ENCODE results near the gene GINS2.

The GINS2 gene

GRCh38 chr16:85704900-85705846 lies 16.4 kb upstream of the GINS2 start:
- Histone ChIP-seq H3K36me3 (ENCODE audit: control insufficient read depth, insufficient read depth, low read length) (no peaks in the 10 kb centered on the region), H3K9me3 (ENCODE audit: control insufficient read depth, low read length) (no peaks in the 10 kb centered on the region), H3K4me3 (ENCODE audit: extremely low read depth, insufficient read depth, low read length, poor library complexity, severe bottlenecking) (no peak overlapping the region), H3K27ac (ENCODE audit: low read depth, low read length, severe bottlenecking) (no peak overlapping the region), H3K4me1 (ENCODE audit: control insufficient read depth, insufficient read depth, low read length, poor library complexity, severe bottlenecking) (no peaks in the 10 kb centered on the region)
- 94% methylated on average over 15 to 19 of the region's 20 CpGs for WGBS, 2 experiments (ENCODE audit: insufficient coverage in 2 of 2)

DNA sequence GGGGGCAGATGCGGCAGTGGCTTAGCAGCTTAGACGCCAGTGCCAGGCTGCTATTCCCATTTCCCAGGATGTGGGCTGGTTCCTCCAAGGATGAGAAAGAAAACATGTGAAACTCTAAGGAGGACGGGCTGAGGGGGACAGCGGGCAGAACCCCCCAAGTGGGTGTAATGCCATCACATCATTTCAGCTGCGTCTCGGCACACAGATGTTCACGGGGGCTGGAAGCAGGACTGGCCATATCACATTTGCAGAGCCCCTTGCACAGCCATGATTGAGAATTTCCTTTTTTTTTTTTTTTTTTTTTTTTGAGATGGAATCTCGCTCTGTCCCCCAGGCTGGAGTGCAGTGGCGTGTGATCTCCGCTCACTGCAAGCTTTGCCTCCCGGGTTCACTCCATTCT lies 15.3 kb upstream of the GINS2 start:
- WGBS, 2 experiments (ENCODE audit: insufficient coverage in 2 of 2) = 93 to 97% methylated on average over 3 to 4 of the region's 11 CpGs
- no peaks in the 10 kb centered on the region for H3K4me1 ChIP-seq (ENCODE audit: control insufficient read depth, insufficient read depth, low read length, poor library complexity, severe bottlenecking)

GRCh38 chr16:85699628-85700027 lies 10.9 kb upstream of the GINS2 start:
- Histone ChIP-seq H3K4me3 (ENCODE audit: extremely low read depth, insufficient read depth, low read length, poor library complexity, severe bottlenecking) (no peak overlapping the region), H3K9me3 (ENCODE audit: control insufficient read depth, low read length) (no peaks in the 10 kb centered on the region), H3K27ac (ENCODE audit: low read depth, low read length, severe bottlenecking) (no peak overlapping the region), H3K36me3 (ENCODE audit: control insufficient read depth, insufficient read depth, low read length) (no peaks in the 10 kb centered on the region), H3K4me1 (ENCODE audit: control insufficient read depth, insufficient read depth, low read length, poor library complexity, severe bottlenecking) (no peaks in the 10 kb centered on the region)
- 75 to 90% methylated on average over 6 of the region's 7 CpGs for WGBS, 2 experiments (ENCODE audit: insufficient coverage in 2 of 2)

More for the DNA sequence above, 15.3 kb upstream of the GINS2 start:
- Histone ChIP-seq H3K36me3 (ENCODE audit: control insufficient read depth, insufficient read depth, low read length) (no peaks in the 10 kb centered on the region), H3K4me3 (ENCODE audit: extremely low read depth, insufficient read depth, low read length, poor library complexity, severe bottlenecking) (no peak overlapping the region), H3K9me3 (ENCODE audit: control insufficient read depth, low read length) (no peaks in the 10 kb centered on the region), H3K27ac (ENCODE audit: low read depth, low read length, severe bottlenecking) (no peak overlapping the region)

GRCh38 chr16:85698935-85699558 lies 10.3 kb upstream of the GINS2 start:
- Histone ChIP-seq H3K9me3 (ENCODE audit: control insufficient read depth, low read length) (no peaks in the 10 kb centered on the region), H3K4me3 (ENCODE audit: extremely low read depth, insufficient read depth, low read length, poor library complexity, severe bottlenecking) (no peak overlapping the region), H3K4me1 (ENCODE audit: control insufficient read depth, insufficient read depth, low read length, poor library complexity, severe bottlenecking) (no peaks in the 10 kb centered on the region), H3K36me3 (ENCODE audit: control insufficient read depth, insufficient read depth, low read length) (no peaks in the 10 kb centered on the region), H3K27ac (ENCODE audit: low read depth, low read length, severe bottlenecking) (no peak overlapping the region)
- 59 to 85% methylated on average over 10 to 11 of the region's 12 CpGs for WGBS, 2 experiments (ENCODE audit: insufficient coverage in 2 of 2)

DNA sequence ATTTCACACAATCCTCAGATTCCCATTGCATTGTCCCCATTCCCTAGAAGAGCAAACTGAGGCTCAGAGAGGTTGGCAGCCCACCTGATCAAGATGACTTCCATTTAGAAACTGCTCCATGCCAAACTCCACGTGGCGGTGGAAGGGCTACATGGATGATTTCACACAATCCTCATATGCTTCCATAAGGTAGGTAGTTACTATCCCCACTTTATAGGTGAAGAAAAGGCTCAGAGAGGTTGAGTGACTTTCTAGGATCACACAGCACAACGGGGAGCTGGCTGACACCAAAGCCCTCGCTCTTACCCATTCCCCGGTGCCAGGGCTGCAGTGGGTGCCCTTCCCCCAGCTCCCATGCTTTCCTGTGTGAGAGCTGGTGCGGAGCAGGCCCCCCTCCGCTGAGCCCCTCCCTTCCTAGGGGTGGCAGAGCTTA lies 9.7 kb upstream of the GINS2 start:
- 93 to 100% methylated on average over 3 to 4 of the region's 7 CpGs for WGBS, 2 experiments (ENCODE audit: insufficient coverage in 2 of 2)
- Histone ChIP-seq H3K4me1 (ENCODE audit: control insufficient read depth, insufficient read depth, low read length, poor library complexity, severe bottlenecking) (no peaks in the 10 kb centered on the region), H3K27ac (ENCODE audit: low read depth, low read length, severe bottlenecking) (no peak overlapping the region), H3K4me3 (ENCODE audit: extremely low read depth, insufficient read depth, low read length, poor library complexity, severe bottlenecking) (no peak overlapping the region), H3K9me3 (ENCODE audit: control insufficient read depth, low read length) (no peaks in the 10 kb centered on the region), H3K36me3 (ENCODE audit: control insufficient read depth, insufficient read depth, low read length) (no peaks in the 10 kb centered on the region)

DNA sequence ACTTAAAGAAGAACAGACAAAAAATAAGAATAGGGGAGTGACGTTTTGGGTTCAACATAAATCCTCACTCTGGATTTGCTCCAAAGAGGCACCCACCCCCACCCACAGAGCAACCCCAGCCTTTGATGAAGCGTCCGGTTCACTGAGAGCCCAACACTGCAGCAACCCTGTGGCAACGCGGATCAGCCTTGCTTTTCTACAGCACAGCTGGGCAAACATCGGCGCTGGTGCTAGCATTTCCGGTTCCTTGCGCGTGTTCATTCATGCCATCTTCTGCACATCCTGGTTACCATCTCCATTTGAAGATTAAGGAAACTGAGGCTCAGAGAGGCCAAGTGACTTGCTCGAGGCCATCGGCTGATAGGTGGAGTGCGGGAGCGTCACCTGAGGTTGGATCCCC lies 8.7 kb upstream of the GINS2 start:
- H3K27ac ChIP-seq (ENCODE audit: low read depth, low read length, severe bottlenecking) = no peak overlapping the region
- H3K36me3 ChIP-seq (ENCODE audit: control insufficient read depth, insufficient read depth, low read length) = no peaks in the 10 kb centered on the region
- H3K4me3 ChIP-seq (ENCODE audit: extremely low read depth, insufficient read depth, low read length, poor library complexity, severe bottlenecking) = no peak overlapping the region
- H3K4me1 ChIP-seq (ENCODE audit: control insufficient read depth, insufficient read depth, low read length, poor library complexity, severe bottlenecking) = no peaks in the 10 kb centered on the region
- WGBS, 2 experiments (ENCODE audit: insufficient coverage in 2 of 2) = 87 to 90% methylated on average over 8 to 13 of the region's 14 CpGs
- H3K9me3 ChIP-seq (ENCODE audit: control insufficient read depth, low read length) = no peaks in the 10 kb centered on the region

DNA sequence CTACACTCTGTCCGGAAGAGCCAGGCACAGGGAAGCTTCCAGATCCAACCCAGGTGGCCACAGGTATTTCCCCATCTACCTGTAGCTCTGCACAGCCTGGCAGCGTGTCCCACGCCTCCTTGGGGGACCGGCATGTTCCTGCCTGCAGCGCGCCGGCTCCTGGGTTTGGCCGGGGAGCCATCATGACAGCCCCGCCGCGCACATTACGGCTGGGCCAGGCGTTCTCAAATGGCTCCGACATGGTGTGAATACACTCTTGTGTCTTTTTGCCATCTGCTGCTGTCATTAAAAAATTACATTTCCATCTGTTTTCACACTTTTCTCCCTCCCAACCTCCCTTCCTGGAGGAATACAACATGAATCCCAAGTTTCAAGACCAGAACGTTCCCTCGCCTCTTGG lies 8.0 kb upstream of the GINS2 start:
- Histone ChIP-seq H3K36me3 (ENCODE audit: control insufficient read depth, insufficient read depth, low read length) (no peaks in the 10 kb centered on the region), H3K27ac (ENCODE audit: low read depth, low read length, severe bottlenecking) (no peak overlapping the region), H3K4me1 (ENCODE audit: control insufficient read depth, insufficient read depth, low read length, poor library complexity, severe bottlenecking) (no peaks in the 10 kb centered on the region), H3K4me3 (ENCODE audit: extremely low read depth, insufficient read depth, low read length, poor library complexity, severe bottlenecking) (no peak overlapping the region), H3K9me3 (ENCODE audit: control insufficient read depth, low read length) (no peaks in the 10 kb centered on the region)
- whole genome bisulfite sequencing, 2 experiments (ENCODE audit: insufficient coverage in 2 of 2) = 90 to 95% methylated on average over 16 of the region's 16 CpGs

- Histone ChIP-seq H3K4me1 (ENCODE audit: control insufficient read depth, insufficient read depth, low read length, poor library complexity, severe bottlenecking) (peaks cover 2% of the 10 kb centered on the region), H3K4me3 (ENCODE audit: extremely low read depth, insufficient read depth, low read length, poor library complexity, severe bottlenecking) (no peak overlapping the region), H3K9me3 (ENCODE audit: control insufficient read depth, low read length) (no peaks in the 10 kb centered on the region), H3K27ac (ENCODE audit: low read depth, low read length, severe bottlenecking) (no peak overlapping the region), H3K36me3 (ENCODE audit: control insufficient read depth, insufficient read depth, low read length) (no peaks in the 10 kb centered on the region)
- 83 to 86% methylated on average over 21 to 23 of the region's 24 CpGs for WGBS, 2 experiments (ENCODE audit: insufficient coverage in 2 of 2)
Observed at GRCh38 chr16:85695196-85696128, 6.7 kb upstream of the GINS2 start.

DNA sequence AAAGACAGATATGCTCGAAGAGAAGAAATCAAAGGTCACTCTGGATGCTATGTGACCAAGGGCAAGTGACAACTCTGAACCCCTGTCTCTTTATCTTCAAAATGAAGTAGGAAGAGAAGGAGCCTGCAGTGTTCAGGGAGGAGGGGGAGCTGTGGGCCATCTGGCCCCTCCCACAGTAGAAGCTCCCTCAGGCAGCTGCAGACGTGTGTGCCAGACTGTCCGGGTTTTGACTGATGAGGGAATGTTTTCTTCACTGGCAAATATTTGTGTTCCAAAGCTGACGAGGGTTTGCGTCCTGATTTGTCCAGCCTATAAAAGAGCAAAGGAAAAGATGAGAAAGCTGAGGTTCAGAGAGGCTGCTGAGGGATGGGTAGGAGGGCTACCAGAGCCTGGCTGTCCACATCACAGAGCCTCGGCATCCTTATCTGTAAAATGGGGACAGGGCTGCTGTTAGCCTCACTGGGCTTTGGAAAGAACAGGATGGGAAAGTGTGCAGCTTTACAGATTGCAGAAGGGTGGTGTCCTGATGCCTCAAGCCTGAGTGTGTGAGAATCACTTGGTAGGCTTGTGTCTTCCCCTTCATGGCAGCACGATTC lies 1.8 kb upstream of the GINS2 start:
- H3K36me3 ChIP-seq (ENCODE audit: control insufficient read depth, insufficient read depth, low read length) = peaks cover 7% of the 10 kb centered on the region
- WGBS, 2 experiments (ENCODE audit: insufficient coverage in 2 of 2) = 86 to 92% methylated on average over 5 of the region's 7 CpGs
- H3K27ac ChIP-seq (ENCODE audit: low read depth, low read length, severe bottlenecking) = no peak overlapping the region
- H3K9me3 ChIP-seq (ENCODE audit: control insufficient read depth, low read length) = no peaks in the 10 kb centered on the region
- peaks cover 8% of the 10 kb centered on the region for H3K4me1 ChIP-seq (ENCODE audit: control insufficient read depth, insufficient read depth, low read length, poor library complexity, severe bottlenecking)
- H3K4me3 ChIP-seq (ENCODE audit: extremely low read depth, insufficient read depth, low read length, poor library complexity, severe bottlenecking) = no peak overlapping the region

GRCh38 chr16:85689950-85690320 lies 1.2 kb upstream of the GINS2 start:
- Histone ChIP-seq H3K4me3 (ENCODE audit: extremely low read depth, insufficient read depth, low read length, poor library complexity, severe bottlenecking) (no peak overlapping the region), H3K9me3 (ENCODE audit: control insufficient read depth, low read length) (no peaks in the 10 kb centered on the region), H3K36me3 (ENCODE audit: control insufficient read depth, insufficient read depth, low read length) (peaks cover 7% of the 10 kb centered on the region), H3K27ac (ENCODE audit: low read depth, low read length, severe bottlenecking) (no peak overlapping the region), H3K4me1 (ENCODE audit: control insufficient read depth, insufficient read depth, low read length, poor library complexity, severe bottlenecking) (peaks cover 8% of the 10 kb centered on the region)
- WGBS, 2 experiments (ENCODE audit: insufficient coverage in 2 of 2) = 64 to 81% methylated on average over 8 to 9 of the region's 9 CpGs
